ENCODE data around the gene ACSM6.

The ACSM6 gene

DNA sequence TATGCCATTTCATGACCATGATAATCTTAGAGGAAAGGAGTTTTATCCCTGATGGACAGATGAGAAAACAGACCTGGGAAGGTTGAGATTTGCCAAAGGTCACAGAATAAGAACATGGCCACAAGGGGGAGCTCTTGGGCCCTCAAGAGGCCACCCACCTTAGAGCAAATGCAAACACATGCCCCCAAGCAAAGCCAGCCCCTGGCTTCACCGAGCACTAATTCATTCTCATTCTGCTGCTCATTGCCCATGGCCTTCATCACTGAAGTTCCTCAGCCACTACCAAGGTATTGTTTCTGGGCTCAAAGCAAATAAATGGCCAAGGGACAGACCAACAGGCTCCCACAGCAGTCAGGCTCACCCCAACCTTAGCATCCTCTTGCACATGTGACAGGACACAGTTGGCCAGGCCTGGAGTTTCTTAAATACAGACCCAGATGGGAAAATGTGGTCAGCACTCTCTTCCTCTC is 52.6 kb downstream of the ACSM6 start:
- peak; percentile 45 for DNase-seq

DNA sequence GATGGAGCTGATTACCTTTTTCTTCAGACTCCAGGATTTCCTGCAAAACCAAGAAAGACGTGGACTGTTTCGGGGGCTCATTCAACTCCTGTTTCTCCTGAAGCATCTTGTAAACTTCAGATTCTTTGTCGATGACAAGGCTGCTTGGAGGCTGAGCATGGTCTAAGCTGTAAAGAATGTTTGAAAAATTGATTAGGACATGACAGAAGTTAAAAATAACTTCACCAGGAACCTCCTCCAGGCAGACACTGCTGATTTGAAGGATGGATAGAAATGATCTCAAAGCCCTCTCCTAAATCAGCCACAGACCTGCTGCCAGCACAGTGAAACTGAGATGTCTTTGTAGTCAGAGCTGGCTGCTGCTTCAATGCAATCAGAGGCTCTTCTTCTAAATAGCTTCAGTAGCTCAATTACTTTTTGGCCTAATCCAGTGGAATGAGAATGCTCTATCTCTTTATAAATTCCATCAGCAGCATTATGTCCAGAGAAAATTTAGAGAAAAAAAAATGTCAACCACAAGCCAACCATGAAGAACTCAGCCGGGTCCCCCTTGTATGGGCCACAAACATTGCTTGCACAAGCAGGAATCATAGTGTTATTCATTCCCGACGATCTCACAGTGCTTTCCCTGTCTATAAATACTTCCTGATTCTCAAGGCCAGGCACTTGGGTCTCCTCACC is 53.3 kb downstream of the ACSM6 start:
- DNase-seq: no peak

DNA sequence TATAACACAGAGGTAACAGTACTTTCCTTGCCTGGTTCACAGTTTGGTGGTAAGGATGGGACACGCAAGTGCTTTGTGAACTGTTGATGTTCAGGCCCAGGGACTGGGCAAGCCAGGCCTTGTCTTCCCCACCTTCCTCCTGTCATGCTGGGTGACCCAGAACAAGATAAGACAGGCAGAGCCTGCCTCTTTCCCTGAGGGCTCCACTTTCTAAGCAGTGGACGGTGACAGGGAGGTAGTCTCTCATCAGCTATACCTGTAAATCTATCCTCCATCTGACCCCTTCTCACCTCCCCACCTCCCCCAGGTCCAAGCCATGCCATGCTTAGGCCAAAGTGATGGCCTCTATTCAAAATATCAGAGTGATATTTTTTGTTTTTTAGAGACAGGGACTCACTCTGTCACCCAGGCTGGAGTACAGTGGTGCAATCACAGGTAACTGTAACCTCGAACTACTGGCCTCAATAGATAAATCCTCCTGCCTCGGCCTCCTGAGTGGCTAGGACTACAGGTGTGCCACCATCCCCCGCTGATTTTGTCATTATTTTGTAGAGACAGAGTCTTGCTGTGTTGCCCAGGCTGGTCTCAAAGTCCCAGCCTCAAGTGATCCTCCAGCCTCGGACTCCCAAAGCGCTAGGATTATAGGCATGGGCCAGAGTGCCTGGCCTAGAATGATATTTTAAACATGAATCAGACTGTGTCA is 54.0 kb downstream of the ACSM6 start:
- no peak for DNase-seq

DNA sequence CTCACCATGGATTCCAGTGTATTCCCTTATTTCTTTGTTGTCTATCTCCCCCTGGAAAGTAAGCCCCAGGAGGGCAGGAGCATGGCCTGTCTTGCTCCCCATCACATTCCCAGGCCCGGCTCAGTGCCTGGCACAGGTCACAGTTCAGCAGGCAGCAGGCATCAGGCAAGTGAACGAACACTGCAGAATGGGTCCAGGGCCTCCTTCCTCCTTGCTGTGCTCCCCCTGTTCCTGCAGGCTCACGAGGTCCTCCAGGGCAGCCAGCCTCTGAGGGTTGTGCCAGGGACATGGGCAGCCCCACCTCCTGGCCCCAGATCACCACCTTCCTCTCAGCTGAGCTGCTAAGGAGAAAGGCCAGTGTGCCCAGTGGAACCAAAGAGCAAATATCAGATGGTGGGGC is 55.0 kb downstream of the ACSM6 start:
- no peak for DNase-seq

DNA sequence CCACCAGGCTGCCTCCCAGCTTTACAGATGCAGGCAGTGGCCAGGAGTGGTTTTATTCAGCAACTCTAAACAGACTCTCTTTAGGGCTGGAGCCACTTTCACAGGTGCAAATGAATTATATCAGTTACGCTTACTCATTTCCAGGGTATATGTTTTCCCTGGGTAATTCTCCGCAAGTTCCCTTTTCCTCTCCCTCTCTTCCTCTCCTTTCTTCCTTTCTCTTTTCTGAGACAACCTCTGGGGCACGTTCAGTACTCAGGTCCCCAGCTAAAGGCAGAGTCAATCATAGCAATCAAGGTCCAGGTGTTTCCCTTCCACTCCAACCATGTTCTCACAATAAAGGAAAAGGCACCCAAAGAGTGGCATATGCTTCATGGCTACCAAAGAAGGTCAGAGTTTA is 55.4 kb downstream of the ACSM6 start:
- DNase-seq: no peak

DNA sequence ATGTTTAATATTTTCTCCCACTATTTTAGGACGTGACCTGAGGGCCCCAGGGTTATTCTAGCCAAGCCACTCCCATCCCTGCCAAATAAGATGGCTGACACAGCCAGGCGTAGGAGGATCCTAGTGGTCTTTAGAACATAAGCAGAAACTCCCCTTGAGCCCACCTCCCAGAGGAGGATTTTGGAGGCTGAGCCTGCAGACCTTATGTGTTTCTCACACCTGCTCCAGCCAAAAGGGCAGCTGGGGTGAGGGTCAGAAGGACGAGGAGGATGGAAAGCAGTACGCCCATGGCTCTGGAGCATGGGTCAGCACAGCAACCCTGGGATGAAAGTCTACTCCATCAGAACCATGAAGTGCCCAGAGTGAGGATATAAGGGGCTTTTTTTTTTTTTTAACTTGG is 56.8 kb downstream of the ACSM6 start:
- DNase-seq: no peak

DNA sequence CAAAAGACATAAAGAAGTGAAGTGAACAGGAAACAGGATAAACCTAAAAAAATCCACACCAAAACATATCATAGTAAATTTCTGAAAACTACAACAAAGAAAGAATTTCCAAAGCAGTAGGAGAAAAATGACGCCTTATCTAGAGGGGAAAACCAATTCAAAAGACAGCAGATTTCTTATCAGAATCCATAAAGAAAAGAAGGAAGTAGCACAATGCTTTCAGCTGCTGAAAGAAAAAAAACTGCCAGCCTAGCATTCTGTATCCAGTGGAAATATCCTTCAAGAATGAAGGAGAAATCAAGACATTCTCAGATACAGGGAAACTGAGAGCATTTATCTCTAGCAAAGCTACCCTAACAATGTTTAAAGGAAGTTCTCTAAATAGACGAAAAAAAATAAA is 59.0 kb downstream of the ACSM6 start:
- DNase-seq: no peak

DNA sequence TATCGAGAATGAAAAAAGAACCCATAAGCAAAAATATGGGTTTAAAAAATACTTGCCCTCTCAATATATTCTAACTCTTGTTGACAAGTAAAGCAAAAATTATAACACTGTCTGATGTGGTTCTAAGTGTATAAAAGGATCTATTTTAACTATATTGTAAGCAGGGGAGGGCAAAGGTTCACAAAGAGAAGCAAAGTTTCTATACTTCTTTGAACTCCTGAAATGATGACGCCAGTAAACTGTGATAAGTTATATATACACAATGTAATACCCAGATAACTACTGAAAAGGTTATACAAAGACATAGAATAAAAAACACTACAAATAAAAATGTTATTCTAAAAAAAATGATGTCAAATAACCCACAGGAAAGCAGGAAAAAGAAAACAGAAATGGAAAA is 59.6 kb downstream of the ACSM6 start:
- DNase-seq: no peak

DNA sequence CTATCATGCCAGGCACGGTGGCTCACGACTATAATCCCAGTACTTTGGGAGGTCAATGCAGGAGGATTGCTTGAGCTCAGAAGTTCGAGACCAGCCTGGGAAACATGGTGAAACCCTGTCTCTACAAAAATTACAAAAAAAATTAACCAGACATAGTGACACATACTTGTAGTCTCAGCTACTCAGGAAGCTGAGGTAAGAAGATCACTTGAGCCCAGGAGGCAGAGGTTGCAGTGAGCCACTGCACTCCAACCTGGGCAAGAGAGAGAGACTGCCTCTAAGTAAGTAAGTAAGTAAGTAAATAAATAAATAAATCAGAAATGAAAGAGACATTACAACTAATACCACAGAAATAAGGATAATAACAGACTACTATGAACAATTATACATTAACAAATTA is 60.6 kb downstream of the ACSM6 start:
- no peak for DNase-seq

DNA sequence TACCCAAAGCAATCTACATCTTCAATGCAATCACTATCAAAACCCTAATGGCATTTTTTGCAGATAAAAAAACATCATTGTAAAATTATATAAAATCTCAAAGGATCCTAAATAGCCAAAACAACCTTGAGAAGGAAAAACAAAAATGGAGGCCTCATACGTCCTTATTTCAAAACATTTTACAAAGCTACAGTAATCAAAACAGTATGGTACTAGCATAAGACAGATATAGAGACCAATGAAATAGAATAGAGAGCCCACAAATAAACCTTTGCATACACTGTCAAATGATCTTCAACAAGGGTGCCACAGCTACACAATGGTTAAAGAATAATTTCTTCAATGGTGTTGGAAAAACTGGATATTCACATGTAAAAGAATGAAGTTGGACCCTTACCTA is 62.2 kb downstream of the ACSM6 start:
- DNase-seq: no peak

DNA sequence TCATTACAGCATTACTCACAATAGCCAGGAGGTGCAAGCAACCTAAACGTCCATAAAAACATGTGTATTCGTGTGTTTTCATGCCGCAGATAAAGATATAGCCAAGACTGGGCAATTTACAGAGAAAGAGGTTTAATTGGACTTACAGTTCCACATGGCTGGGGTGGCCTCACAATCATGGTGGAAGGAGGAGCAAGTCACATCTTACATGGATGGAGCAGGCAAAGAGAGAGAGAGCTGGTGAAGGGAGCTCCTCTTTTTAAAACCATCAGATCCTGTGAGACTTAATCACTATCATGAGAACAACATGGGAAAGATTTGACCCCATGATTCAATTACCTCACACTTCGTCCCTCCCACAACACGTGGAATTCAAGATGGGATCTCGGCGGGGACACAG is 63.8 kb downstream of the ACSM6 start:
- DNase-seq: no peak

DNA sequence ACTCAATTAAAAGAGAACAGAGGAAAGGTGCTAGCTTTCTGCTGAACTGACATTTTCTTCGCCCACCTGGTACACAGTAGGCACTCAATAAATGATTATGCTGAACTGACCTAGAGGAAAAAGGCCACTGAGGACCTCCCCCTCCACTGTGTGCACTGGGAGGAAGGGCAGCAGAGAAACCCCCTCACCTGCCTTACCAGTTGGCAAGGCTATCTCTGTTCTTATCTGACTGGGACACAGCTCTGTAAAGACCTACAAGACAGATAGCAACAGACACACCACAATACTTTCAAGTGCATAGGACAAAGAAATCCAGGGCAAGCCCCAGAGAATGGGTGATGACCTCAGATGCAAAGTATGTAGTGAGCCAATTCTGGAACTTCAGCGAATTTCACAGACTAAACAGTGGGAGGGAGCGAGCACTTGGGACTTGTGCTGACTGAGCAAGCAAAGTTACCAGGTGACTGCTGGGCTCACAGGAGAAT is 66.4 kb downstream of the ACSM6 start:
- DNase-seq: no peak

DNA sequence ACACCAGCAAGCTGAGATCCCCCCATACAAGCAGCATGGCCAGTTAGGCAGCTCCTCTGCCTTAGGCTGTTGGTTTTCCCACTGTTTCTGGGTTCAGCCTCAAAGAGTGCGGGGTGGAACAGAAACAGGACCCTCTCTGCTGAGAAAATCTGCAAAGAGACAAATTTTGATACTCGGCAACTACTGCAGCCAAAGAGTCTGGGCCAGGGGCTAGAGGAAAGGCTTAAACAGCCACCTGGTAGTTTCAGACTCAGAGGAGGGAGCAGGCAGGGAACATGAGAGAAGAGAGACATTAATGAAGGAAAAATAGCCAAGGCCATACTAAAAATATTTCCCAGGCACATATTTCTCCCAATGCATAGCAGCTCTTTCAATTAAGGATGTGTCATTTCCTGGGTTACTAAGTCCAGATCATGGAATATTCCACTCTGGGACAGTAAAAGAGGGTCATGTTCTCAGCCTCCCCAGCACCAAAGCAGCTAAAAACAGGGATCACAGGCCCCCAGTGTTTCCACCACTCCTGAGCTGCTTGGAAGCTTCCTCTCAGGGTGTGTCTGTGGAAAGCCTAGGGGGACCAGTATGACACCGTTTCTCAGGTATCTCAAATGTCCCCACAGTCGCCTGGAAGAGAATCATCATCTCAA is 67.0 kb downstream of the ACSM6 start:
- DNase-seq: no peak

DNA sequence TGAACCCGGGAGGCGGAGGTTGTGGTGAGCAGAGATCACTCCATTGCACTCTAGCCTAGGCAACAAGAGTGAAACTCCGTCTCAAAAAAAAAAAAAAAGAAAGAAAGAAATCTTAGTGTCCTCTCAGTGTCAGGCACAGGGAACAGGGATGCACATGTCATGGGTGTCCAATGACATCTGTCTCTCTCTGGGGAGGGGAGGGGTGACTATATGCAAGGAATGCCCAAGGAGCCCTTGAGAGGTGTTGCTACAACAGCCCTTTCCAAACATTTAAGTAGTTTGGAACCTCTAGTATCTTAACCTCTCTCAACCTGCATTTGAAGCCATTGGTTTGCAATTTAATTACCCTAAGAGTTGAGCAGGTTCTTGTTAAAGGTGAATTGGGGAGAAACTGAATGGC is 67.9 kb downstream of the ACSM6 start:
- no peak for DNase-seq

DNA sequence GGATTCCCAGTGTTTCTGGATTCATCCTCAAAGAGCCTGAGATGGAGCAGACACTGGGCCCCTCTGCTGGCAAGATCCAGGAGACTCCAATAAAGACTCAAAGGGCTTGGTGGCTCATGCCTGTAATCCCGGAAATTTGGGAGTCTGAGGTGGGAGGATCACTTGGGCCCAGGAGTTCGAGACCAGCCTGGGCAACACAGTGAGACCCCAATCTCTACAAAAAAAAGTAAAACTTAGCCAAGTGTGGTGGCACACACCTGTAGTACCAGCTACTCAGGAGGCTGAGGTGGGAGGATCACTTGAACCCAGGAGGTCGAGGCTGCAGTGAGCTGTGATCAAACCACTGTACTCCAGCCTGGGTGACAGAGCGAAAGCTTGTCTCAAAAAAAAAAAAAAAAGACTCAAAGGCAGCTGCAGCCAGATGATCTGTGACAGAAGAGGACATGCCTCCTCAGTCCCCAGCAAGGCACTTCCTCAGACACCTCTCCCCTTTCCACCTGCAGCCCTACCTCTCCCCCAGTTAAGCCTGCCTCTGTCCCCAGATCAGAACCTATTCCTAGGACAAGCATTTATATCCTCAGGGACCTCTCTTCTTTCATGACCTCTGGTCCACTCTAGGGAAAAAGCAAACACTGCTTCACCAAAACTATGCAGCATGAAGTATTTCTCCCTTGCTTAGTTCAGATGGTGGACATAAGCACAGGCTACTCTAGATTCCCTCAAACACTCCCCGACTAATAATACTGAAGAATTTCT is 68.9 kb downstream of the ACSM6 start:
- no peak for DNase-seq

DNA sequence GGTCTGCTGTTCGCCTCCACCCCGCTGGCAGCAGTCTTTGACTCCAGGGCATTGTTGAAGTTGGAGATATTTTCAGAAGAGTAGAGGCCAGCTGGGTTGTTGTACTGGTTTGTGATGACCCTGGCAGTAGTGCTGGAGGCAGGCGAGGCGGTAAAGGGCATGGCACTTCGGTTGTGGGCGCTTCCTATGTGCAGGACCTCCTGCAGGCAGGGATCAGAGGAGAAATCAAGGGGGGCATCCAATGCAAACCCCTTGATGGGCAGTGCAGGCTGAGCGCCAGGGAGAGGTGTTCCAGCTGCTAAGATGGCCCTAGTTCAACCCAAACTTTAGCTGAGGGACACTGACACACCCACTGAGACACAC is 69.8 kb downstream of the ACSM6 start:
- no peak for DNase-seq

DNA sequence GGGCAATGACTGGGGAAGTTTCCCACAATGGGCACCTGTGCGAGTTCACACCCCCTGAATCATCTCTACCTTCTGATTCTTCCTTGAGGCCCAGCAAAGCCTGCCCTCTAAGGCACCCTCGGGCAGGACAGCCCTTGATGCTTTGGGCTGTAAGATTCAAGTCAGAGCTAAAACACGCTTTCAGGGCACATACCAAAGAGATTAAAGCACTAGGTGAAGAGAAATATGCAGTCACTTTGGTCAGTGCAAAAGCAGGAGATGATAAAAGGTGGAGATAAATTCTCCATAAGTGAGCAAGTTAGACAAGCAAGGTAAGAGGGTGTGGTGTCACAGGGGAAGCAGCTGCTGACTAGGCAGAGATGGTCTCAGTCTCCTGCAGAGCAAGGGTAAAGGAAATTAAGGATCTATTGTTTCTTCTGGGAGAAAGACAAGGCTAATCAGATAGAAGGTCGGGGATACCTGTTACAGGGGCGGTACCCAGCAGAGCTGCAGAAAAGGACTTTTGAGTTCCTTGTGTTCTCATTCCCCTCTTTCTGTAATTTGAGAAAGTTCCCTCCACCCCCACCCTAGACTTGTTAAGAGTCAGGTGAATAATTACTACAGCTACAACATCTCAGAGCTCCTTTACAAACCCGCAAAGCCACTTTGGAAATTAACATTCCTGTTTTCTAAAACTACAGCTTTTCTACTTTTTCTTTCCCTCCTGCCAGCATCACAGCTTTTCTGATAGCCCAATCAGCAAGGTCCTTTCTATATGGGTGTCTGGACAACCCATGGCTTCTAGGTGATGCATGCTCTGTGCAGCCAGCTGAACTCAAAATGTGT is 70.4 kb downstream of the ACSM6 start:
- DNase-seq: no peak

DNA sequence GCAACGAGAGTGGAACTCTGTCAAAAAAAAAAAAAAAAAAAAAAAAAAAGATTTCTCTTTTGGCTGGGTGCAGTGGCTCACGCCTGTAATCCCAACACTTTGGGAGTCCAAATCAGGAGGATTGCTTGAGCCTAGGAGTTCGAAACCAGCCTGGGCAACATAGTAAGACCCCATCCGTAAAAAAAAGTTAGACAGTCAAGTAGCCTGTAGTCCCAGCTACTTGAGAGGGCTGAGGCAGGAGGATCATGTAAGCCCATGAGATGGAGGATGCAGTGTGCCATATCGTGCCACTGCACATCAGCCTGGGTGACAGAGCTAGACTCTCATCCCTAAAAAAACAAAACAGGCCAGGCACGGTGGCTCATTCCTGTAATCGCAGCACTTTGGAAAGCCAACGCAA is 71.5 kb downstream of the ACSM6 start:
- DNase-seq: no peak

DNA sequence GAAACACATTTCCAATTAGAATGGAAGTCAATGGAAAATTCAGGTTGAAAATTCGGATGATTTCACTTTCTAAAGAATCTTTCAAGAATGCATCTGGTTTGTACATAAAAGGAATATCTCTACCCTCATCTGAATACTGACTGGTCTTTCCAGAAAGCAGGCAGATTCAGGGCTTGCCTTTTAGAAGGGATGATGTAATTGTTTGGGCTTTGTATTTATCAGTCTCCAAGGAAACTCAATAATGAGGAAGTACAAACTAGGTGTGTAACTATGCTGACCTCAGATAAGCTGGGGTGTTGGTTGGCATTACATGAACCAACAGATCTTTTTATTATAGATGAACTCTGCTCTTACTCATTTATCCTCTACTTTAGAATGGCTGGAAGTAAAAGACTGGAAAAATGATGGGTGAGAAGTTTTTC is 72.6 kb downstream of the ACSM6 start:
- DNase-seq: no peak

DNA sequence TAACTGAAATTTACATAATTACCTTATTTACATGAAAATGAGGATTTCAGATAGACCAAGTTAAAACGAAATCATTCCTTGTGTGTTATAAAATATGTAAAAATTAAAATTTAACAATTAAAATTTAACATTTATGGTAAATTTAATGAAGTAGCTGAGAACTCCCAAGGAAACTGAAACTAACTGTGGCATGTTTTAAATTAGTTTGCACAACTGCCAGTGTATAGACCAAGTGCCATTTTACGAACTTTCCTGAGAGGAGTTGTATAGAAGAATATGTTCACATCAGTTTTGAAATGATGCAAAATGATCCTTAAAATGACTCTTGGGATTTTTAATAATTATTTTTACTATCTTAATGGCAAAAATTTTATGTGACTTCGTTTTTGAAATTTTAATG is 73.2 kb downstream of the ACSM6 start:
- no peak for DNase-seq

DNA sequence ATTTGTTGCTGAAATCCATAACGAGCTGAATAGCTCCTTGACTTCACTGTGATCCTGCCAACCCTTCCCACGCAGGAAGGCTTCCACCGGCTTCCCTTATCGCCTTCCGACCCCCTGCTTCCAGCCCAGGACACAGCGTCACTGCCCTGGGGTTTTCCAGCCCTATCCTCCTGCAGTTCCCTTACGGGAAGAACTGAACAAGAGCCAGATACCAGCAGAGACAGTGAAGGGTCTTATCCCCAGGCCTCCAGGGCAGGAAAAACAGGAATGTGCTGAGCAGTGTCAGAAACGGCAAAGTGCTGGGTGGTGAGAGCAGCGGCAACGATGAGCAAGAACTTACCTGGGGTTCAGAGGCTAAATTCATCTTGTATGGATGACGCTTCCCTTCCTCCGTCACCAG is 74.4 kb downstream of the ACSM6 start:
- peak; percentile 34 for DNase-seq
